ENCODE results near the gene GRIN2D.

GRCh38 chr19:48390188-48391099, 3.0 kb upstream of the GRIN2D start:
- TF ChIP-seq EP300 (IDR thresholded peaks at IDR 0.05), result peak in 1 of 2 donors; percentile 40
- peak; percentile 50 to 85 (median 79) for TF ChIP-seq CTCF (IDR thresholded peaks at IDR 0.05)
- TF ChIP-seq POLR2A (IDR thresholded peaks at IDR 0.05), result no peak
